Stimulated activated memory B cell treated with anti-CD40 and anti-IgM and Interleukin-4, amounts not matched to agents 10 μg/mL and 1 μg/mL and 100 μg/mL, for 72 hours (primary cell): ENCODE results near the gene ARID3A.

Source experiments
- ATAC-seq: fragments of 150-1000 bp; cut with Tn5 transposase; 2 replicates; pipeline ENCODE4 v1.10.0; 2021
- H3K27ac Mint-ChIP-seq: one replicate; pipeline ENCODE4 v1.8.0; 2022; ENCODE audit warnings: mild to moderate bottlenecking, mixed read lengths
- H3K27me3 Mint-ChIP-seq: one replicate; pipeline ENCODE4 v1.8.0; 2022; ENCODE audit warnings: mixed read lengths
- H3K36me3 Mint-ChIP-seq: one replicate; pipeline ENCODE4 v1.8.0; 2022; ENCODE audit warnings: mixed read lengths
- H3K4me1 Mint-ChIP-seq: one replicate; pipeline ENCODE4 v1.8.0; 2022; ENCODE audit warnings: mixed read lengths
- H3K4me3 Mint-ChIP-seq: one replicate; pipeline ENCODE4 v1.8.0; 2022; ENCODE audit warnings: mild to moderate bottlenecking, moderate library complexity, mixed read lengths
- H3K9me3 Mint-ChIP-seq: one replicate; pipeline ENCODE4 v1.8.0; 2022; ENCODE audit warnings: mixed read lengths

The ARID3A gene

GRCh38 chr19:986083-986482 is 60.2 kb downstream of the ARID3A start:
- Mint-ChIP-seq H3K9me3 (no peaks in the 10 kb centered on the region), H3K27ac (peak overlapping the region; percentile 91), H3K4me1 (peaks cover 19% of the 10 kb centered on the region), H3K36me3 (peaks cover 37% of the 10 kb centered on the region), H3K4me3 (no peak overlapping the region), H3K27me3 (no peaks in the 10 kb centered on the region)
- no peak for ATAC-seq

DNA sequence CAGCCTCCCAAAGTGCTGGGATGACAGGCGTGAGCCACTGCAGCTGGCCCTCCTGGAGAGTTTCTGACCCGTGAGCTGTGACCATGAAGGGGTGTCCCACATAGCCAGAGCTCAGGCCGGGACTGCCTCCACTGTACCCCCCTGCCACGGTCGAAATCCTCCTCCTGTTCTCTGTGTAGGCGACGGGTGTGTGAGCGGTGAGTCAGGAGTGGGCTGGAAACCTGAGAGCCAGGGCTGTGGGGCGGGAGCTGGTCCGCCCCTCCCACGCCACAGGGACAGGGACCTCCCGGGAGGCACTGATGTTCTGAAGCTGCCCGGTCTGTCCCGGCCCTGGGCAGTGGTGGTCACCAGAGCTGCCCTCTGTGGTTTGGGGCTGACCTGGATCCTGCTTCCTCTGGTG is 62.2 kb downstream of the ARID3A start:
- Mint-ChIP-seq H3K27ac (no peak overlapping the region), H3K4me1 (peaks cover 19% of the 10 kb centered on the region), H3K27me3 (no peaks in the 10 kb centered on the region), H3K9me3 (no peaks in the 10 kb centered on the region), H3K4me3 (no peak overlapping the region), H3K36me3 (peaks cover 44% of the 10 kb centered on the region)
- ATAC-seq: no peak

DNA sequence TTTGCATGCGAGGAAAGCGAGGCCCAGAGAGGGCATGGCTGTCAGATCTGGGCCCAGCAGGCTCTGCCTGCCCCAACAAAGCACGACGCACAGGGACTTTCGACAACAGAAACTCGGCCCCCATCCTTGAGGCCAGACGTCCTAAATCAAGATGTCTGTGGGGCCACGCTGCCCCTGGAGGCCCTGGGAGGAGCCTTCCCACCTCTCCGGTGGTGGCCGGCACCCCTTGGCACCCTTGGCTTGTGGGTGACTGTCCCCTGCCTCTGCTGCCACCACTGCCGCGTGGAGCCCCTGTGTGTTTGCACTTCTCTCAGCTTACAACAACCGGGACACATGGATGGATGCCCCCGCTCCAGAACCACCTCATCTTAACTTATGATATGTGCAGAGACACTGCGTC is 62.7 kb downstream of the ARID3A start:
- H3K4me1 Mint-ChIP-seq: peaks cover 19% of the 10 kb centered on the region

DNA sequence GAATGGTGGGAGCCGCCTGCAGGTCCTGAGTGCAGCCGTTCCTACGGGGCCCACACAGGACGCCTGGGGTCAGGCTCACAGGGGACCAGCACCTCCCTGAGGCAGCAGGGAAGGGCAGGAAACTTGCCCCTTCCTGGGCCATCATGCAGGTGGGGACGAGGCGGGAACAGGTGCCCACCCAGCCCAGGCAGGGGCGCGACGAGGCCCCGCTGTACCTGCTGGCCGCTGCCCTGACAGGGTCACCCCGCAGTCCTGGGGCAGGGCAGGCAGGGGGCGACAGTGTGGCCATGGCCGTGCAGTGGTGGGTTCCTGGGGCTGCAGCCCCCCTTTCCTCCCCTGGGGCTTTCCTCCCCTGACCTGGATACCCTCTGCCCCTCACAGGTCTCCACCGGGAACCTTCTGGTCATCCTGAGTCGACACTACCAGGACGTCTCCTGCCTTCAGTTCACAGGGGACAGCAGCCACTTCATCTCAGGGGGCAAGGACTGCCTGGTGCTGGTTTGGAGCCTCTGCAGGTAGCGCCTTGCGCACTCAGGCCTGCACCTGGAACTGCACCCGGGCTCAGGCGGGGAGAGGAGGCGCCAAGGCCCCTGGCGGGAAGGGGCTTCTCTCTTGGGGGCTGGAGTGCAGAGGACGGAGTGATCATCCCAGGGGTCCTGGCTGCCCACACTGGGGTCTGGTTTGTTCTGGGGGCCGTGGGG is 63.7 kb downstream of the ARID3A start:
- peak overlapping the region; percentile 61 for H3K27ac Mint-ChIP-seq

More for the DNA sequence above, 62.7 kb downstream of the ARID3A start:
- H3K36me3 Mint-ChIP-seq: peaks cover 48% of the 10 kb centered on the region
- H3K9me3 Mint-ChIP-seq: no peaks in the 10 kb centered on the region
- H3K27ac Mint-ChIP-seq: no peak overlapping the region
- no peak for ATAC-seq
- no peak overlapping the region for H3K4me3 Mint-ChIP-seq
- H3K27me3 Mint-ChIP-seq: no peaks in the 10 kb centered on the region

GRCh38 chr19:990119-990571 is 64.3 kb downstream of the ARID3A start:
- Mint-ChIP-seq H3K9me3 (no peaks in the 10 kb centered on the region), H3K4me1 (peaks cover 8% of the 10 kb centered on the region), H3K36me3 (peaks cover 51% of the 10 kb centered on the region), H3K4me3 (no peak overlapping the region), H3K27ac (no peak overlapping the region), H3K27me3 (no peaks in the 10 kb centered on the region)
- no peak for ATAC-seq

More for the DNA sequence above, 63.7 kb downstream of the ARID3A start:
- Mint-ChIP-seq H3K27me3 (no peaks in the 10 kb centered on the region), H3K4me1 (peaks cover 14% of the 10 kb centered on the region), H3K36me3 (peaks cover 51% of the 10 kb centered on the region), H3K4me3 (no peak overlapping the region), H3K9me3 (no peaks in the 10 kb centered on the region)
- no peak for ATAC-seq

DNA sequence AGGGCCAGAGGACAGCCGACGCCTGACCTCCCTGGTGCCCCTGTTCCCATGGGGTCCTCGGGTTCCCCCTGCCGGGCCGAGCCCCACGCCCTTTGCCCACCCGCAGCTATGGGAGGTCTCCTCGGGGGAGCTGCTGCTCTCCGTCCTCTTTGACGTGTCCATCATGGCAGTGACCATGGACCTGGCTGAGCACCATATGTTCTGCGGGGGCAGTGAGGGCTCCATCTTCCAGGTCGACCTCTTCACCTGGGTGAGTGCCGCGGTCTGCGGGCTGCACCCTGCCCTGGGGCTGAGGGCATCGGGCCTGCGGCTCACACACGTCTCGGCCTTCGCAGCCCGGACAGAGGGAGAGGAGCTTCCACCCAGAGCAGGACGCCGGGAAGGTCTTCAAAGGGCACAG is 64.9 kb downstream of the ARID3A start:
- Mint-ChIP-seq H3K27me3 (no peaks in the 10 kb centered on the region), H3K4me1 (peaks cover 2% of the 10 kb centered on the region), H3K27ac (peak overlapping the region; percentile 17), H3K36me3 (peaks cover 51% of the 10 kb centered on the region), H3K4me3 (no peak overlapping the region), H3K9me3 (no peaks in the 10 kb centered on the region)
- ATAC-seq: no peak

DNA sequence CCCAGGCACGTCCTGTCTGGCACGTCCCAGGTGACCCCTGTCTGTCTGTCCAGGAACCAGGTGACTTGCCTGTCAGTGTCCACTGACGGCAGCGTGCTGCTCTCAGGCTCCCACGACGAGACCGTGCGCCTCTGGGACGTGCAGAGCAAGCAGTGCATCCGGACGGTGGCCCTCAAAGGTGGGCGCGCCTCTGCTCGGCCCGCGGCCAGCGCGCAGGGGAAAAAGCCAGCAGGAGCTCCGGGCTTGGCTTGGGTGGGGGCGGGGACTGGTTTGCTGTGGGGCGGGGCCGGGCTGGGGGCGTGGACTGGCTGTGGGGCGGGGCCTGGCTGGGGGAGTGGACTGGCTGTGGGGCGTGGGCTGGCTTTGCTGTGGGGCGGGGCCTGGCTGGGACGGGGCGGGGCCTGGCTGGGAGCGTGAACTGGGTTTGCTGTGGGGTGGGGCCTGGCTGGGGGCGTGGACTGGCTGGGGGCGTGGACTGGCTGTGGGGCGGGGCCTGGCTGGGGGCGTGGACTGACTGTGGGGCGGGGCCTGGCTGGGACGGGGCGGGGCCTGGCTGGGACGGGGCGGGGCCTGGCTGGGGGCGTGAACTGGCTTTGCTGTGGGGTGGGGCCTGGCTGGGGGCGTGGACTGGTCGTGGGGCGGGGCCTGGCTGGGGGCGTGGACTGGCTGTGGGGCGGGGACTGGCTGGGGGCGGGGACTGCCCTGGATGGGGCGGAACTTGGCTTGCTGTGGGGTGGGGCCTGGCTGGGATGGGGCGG is 65.5 kb downstream of the ARID3A start:
- Mint-ChIP-seq H3K27me3 (peaks cover 6% of the 10 kb centered on the region), H3K27ac (peak overlapping the region; percentile 17), H3K4me1 (peaks cover 4% of the 10 kb centered on the region), H3K36me3 (peaks cover 49% of the 10 kb centered on the region), H3K4me3 (no peak overlapping the region), H3K9me3 (no peaks in the 10 kb centered on the region)
- peak; percentile 53 for ATAC-seq

DNA sequence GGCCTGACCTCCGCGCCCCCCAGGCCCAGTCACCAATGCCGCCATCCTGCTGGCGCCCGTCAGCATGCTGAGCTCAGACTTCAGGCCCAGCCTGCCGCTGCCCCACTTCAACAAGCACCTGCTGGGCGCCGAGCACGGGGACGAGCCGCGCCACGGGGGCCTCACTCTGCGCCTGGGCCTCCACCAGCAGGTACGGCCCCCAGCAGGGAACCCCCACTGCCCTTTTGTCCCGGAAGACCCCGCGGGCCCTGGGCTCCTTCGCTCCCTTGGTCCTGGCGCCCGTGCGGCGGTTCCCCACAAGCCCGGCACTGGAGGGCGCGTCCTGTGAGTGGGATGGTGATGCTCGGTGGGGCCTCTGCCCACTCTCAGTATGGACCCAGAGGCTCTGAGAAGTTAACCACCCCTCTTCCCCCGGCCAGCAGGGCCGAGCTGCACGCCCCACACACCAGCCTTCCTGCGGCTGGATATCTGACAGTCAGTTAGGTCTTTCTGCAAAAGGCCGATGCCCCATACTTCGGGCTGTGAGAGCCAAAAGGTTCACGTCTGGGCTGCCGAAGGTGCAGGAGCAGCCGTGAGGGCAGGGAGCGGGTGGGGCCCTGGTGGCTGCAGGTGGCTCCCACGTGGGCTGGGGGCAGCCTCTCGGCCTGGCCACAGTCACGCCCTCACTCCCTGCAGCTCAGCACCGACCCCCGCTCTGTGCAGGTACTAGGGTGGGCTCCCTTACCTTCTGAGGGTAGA is 66.3 kb downstream of the ARID3A start:
- H3K9me3 Mint-ChIP-seq: no peaks in the 10 kb centered on the region
- peaks cover 7% of the 10 kb centered on the region for H3K4me1 Mint-ChIP-seq
- peaks cover 13% of the 10 kb centered on the region for H3K27me3 Mint-ChIP-seq
- H3K36me3 Mint-ChIP-seq: peaks cover 42% of the 10 kb centered on the region
- H3K27ac Mint-ChIP-seq: no peak overlapping the region
- no peak for ATAC-seq
- H3K4me3 Mint-ChIP-seq: no peak overlapping the region

DNA sequence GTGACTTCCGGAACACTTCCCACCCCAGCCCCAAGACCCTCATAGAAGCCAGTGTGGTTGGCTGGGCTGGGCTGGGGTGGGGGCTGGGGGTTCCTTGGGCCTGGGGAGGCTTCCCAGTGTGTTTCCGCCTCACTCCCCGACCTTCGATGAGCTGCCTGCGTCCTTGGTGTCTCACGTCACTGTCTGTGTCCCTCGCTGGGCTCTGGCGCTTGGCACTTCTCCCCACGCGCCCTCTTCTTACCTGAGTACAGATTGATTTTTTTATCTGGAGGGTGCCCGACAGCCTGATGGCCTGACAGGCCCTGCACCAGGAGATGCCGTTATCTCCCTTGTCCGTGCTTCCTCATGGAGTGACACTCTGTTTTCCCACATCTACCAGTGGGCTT is 66.8 kb downstream of the ARID3A start:
- Mint-ChIP-seq H3K27ac (no peak overlapping the region), H3K9me3 (no peaks in the 10 kb centered on the region), H3K27me3 (peaks cover 19% of the 10 kb centered on the region), H3K4me1 (peaks cover 7% of the 10 kb centered on the region), H3K36me3 (peaks cover 41% of the 10 kb centered on the region), H3K4me3 (no peak overlapping the region)
- no peak for ATAC-seq

DNA sequence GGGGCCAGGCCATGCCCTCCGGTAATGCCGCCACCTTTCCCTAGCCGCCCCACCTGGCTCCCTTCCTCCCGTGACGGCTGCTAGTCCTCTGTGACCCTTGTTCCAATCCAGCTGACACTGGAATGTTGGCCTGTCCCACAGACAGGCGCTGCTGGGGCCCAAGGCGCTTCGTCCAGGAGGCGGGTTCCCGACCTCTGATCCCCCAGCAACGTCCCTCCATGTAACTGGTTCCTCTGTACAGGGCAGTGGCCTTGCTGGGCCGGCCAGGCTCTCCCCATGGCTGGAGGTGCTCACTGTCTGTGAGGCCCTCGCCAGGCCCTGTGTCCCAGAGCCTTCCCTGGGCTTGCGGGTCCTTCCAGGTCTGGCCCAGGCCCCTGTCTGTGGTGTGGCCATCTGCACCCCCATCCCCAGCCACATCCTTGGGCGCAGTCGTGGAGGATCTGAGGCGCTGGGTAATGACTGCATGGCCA is 67.6 kb downstream of the ARID3A start:
- Mint-ChIP-seq H3K36me3 (peaks cover 34% of the 10 kb centered on the region), H3K4me1 (peaks cover 7% of the 10 kb centered on the region), H3K4me3 (no peak overlapping the region), H3K27me3 (peaks cover 26% of the 10 kb centered on the region), H3K9me3 (no peaks in the 10 kb centered on the region), H3K27ac (no peak overlapping the region)
- ATAC-seq: no peak

DNA sequence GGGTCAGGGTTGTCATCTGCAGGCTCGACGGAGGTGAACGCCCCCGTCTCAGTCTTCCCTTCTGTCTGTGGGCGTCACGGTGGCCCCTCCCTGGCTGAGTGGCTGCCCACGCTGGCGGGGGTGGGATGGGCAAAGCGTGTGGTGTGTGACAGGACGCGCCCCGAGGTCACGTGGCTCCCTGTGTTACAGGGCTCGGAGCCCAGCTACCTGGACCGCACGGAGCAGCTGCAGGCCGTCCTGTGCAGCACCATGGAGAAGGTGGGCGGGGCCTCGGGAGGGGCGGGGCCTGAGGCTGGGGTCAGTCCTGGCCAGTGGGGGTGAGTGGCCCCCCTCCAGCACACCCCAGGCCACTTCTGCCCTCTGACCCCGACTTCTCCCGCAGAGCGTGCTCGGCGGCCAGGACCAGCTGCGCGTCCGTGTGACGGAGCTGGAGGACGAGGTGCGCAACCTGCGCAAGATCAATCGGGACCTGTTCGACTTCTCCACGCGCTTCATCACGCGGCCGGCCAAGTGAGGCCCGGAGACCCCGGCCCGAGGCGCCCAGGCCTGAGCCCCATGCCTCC is 68.1 kb downstream of the ARID3A start:
- Mint-ChIP-seq H3K4me3 (no peak overlapping the region), H3K36me3 (peaks cover 29% of the 10 kb centered on the region), H3K4me1 (peaks cover 7% of the 10 kb centered on the region), H3K27ac (no peak overlapping the region), H3K9me3 (no peaks in the 10 kb centered on the region), H3K27me3 (peaks cover 31% of the 10 kb centered on the region)
- ATAC-seq: no peak

- Mint-ChIP-seq H3K9me3 (no peaks in the 10 kb centered on the region), H3K4me1 (peaks cover 12% of the 10 kb centered on the region), H3K36me3 (peaks cover 23% of the 10 kb centered on the region), H3K27me3 (peaks cover 38% of the 10 kb centered on the region), H3K27ac (no peak overlapping the region), H3K4me3 (no peak overlapping the region)
- no peak for ATAC-seq
Observed at GRCh38 chr19:994516-994915, 68.7 kb downstream of the ARID3A start.

- Mint-ChIP-seq H3K27ac (no peak overlapping the region), H3K4me3 (no peak overlapping the region), H3K4me1 (peaks cover 12% of the 10 kb centered on the region), H3K27me3 (peaks cover 42% of the 10 kb centered on the region), H3K36me3 (peaks cover 19% of the 10 kb centered on the region), H3K9me3 (no peaks in the 10 kb centered on the region)
- no peak for ATAC-seq
Observed at GRCh38 chr19:995051-995827, 69.4 kb downstream of the ARID3A start.

DNA sequence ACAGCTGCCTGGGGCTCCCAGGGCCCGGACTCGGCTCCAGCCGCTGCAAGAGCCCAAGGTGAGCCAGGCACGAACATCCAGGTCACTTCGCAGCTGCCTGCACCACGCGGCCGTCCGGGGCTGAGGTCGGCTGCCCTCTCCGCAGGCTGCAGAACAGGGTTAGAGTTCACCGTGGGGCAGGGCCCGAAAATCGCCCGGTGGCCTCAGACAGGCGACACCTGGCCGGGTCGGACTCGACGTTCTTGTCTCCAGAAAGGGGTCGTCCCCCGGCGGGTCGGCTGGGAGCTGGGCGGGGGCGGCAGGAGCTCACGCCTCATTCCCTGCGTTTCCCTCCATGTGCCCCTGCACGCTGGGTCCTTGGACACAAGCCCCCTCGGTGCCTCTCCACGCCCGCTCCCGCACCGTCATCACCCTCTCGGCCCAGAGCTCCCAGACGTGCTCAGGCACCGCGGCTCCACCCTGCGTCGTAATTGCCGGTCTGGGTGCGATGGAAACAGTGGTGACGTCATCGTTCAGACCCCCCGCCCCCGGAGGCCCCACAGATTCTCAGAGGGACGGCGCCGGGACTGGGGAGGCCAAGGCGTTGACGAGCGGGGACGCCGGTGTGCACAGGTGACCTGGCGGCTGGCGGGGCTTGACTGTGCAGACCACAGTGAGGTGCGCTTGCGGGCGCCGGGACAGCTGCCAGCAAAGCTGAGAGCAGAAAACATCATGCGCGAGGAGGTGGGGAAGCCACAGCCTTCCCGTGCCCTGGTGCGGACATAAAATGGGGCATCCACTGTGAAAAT is 70.4 kb downstream of the ARID3A start:
- Mint-ChIP-seq H3K9me3 (no peaks in the 10 kb centered on the region), H3K36me3 (peaks cover 13% of the 10 kb centered on the region), H3K4me1 (peaks cover 15% of the 10 kb centered on the region), H3K27ac (peak overlapping the region; percentile 51), H3K4me3 (peak overlapping the region; percentile 38), H3K27me3 (peaks cover 47% of the 10 kb centered on the region)
- no peak for ATAC-seq
